OCI-M2 (cell line): ENCODE results near the gene STX18.
"Not testable (repeated sequence)": the region's sequence is repeated elsewhere in the genome, so short reads cannot be mapped to it uniquely, and the experiment has no call there.

Source experiments
- DNase-seq: peaks from one replicate; lab custom pipeline; 2025; ENCODE audit not compliant: unreplicated experiment; lab: John Stamatoyannopoulos, UW

STX18 gene

DNA sequence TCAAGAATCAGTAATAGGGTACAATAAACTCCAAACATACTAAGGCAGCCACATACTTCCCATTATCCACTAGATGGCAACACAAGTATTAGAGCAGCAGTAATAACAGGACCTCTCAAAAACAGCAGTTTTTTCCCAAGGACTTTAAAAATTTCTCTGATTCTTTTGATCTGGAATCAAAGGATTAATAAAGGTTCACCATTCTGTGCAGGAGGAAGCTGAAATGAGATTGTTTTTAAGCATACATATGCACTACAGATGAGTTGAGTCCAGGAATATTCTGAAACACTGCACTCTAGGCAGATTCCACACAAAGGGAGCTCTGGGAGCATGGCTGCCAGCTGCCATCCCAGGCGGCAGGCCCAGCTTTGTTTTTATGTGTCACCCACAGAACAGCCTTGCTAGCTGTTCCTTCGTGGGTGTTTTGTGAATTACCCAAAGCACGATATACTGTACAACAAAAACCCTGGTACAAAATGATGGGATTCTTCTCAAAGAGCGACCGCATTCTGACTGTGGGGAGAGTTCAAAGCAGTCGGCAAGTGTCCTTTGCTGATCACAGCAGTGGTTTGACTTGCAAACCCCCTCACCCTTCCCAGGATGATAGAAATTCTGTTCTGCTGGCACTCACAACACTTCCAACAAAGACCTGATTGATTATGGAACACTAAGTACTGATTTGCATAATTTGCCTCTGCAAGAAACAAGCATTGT lies 61.0 kb downstream of the STX18 start:
- DNase-seq = no peak

DNA sequence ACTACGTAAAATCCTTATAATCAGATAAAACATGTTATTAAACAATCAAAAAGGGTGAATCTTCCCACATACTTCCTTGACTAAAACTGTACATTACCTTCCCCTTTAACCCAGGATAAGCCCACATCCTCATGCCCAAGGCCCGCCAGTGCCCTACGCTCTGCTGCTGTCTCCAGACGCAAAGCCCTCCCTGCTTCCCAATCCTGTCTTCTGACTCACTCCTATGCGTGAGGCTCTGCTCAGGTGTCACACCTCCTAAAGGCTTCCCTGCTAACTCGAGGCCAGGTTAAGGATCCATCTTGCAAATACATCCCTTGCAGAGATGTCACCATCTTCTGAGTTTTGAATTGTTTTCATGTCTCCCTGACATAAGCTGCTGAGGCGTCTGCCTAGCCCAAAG lies 61.6 kb downstream of the STX18 start:
- no peak for DNase-seq

DNA sequence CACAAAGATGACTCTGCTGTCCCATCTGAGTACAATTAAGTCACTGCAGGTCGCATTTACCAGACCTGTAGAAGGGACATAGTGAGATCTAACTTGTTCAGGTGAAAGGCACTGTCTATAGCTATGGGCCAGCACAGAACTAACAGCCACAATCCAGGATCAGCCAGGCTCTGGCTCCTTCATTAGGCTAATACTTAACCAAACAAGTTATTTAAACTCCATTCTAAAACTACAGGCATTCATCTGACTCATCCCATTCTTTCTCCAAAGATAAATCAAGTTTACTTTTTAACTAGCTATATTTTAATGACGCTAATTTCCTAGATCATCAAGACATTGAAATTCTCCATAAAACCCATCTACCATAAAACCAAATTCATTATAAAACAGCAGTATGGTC lies 62.5 kb downstream of the STX18 start:
- DNase-seq = no peak

DNA sequence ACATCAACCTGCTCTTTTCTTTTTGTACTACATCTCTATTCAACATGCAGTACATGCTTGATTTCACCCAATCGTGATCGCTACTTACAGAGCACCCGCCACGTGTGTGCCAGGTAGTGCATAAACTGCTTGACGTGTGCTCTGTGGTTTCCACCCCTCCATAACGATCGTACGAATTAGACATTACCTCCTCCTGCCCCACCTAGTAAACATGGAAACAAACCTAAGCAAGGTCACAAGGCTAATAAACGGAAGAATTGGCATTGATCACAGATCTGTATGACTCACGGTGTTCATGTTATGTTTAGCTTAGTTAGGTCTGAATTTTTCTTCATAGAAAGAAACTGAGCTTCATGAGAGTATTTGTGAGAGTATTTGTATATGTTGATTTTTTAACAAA lies 64.1 kb downstream of the STX18 start:
- DNase-seq = no peak

DNA sequence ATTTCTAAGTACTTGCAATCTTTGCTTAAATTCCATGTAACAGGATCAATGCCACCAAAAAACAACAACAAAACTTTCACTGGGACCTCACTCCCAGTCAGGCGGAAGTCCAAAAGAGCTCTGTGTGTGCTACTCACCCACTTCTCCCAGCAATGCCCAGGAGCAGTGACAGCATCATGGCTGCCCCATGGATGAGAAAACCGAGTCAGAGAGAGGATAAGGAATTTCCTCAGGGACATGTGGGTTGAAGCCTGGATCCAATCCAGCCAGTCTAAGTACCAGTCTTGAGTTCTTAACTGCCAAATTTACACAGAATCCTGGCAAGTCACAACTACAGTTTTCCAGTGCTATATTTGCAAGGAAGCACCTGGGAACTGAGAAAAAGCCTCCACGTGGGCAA lies 64.5 kb downstream of the STX18 start:
- no peak for DNase-seq

DNA sequence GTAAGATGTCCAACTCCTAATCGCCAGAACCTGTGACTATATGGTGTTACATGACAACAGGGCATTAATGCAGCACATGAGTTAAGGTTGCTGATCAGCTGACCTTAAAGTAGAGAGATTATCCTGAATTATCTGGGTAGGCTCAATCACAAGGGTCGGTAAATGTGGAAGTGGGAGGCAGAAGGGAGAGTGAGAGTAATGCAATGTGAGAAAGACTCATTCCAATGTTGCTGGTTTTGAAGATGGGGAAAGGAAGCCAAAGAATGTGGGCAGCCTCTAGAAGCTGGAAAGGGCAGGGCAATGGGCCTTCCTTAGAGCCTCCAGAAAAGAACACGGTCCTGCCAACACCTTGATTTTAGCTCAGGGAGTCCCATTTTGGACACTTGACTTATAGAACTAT lies 67.4 kb downstream of the STX18 start:
- no peak for DNase-seq

DNA sequence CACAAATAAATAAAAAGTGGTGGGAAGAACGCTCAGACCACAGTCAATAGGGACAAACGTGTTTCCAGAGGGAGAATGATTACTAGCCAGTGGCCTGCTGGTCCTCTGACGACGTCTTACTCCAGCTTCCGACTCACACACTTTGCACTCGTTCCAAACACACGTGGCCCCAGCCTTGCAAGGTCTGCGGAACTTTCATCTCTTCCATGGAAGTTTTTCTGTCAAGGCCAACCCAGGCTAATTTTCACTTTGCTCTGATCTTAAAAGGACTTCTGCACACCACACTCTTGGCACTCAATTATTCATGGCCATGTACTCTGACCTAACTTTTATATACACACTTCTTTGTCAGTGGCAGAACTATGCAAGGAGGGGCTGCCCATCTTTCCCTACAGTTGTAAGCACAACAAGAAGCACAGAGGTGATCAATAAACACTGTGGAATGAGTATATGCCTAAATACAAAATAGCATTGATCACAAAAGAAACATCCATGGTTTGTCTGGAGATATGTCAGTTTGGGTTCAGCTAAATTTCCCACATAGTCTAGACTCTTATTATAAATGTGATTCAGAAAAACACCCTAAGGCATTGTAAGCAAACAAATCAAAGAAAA lies 69.4 kb downstream of the STX18 start:
- DNase-seq = no peak

DNA sequence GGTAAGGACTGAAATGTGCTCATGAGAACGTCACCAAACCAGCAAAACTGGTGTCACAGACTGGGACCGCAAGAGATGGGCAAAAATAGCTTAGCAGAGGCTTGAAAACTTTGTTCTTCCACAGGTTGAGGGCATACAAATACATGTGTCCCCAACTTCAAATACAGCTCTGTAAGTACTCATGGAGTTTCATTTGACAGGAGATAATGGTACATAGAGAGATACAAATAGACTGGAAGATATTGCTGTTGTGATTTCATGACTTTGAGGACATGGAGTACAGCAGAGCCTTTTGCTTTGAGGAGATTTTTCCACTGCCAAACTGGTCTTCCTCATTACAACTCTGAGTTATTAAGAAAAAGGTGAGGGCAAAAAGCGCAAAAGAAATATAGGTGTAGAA lies 70.7 kb downstream of the STX18 start:
- DNase-seq = no peak

DNA sequence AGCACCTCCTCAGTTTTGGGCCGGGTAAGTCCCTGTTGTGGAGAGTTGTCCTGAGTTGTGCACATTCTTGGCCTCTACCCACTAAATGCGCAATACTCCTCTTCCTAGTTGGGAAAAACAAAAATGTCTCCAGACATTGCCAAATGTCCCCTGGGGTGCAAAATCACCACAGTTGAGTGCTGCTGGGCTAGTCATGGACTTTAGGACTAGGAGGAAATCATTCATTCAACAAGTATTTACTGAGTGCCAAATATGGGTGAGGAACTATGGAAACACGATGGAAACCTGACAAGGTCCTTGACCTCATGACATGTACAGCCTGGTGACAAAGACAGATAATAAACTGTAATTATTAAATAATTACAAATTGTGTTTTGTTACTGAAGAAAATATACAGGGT lies 71.6 kb downstream of the STX18 start:
- DNase-seq = no peak

DNA sequence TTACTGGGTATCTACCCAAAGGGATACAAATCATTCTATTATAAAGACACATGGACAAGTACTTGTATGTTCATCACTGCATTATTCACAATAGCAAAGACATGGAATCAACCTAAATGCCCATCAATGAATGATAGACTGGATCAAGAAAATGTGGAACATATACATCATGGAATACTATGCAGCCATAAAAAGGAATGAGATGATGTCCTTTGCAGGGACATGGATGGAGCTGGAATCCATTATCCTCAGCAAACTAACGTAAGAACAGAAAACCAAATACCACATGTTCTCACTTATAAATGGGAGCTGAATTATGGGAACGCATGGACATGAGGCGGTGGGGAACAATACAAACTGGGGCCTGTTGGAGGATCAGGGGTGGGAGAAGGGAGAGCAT lies 76.6 kb downstream of the STX18 start:
- DNase-seq = not testable (repeated sequence)

DNA sequence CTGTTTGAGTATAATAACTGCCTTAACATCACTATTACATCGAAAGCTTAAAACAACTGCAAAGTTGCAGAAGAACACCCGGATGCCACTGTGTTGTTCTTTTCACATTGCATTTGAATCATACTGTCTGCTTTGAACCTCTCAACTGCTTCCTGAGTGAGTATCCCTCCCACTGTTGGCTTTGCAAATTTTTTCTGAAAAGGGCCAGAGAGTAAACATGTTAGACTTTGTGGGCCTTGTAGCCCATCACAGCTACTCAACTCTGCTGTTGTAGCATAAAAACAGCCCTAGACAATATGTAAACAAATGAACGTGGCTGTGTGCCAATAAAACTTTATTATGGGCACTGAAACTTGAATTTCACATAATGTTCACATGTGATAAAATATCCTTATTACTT lies 78.9 kb downstream of the STX18 start:
- no peak for DNase-seq

DNA sequence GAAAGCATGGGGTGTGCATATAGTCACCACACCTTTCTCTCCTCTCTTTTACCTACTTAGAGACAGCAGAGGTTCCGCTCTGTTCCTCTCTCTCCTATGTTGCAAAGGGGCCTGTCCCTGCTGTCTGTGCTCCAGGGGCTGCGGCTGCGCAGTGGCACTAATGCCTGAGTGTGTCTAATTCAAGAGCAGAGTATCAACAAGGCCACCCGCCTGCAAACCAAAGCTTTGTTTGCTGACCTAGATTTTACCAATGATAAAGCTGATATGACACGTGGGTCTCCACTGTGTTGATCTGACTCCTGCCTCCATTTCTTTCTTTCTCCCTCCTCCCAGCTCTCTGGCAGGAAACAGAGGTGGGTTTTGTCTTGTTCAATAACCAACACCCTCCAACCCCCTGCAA lies 80.0 kb downstream of the STX18 start:
- DNase-seq = no peak

DNA sequence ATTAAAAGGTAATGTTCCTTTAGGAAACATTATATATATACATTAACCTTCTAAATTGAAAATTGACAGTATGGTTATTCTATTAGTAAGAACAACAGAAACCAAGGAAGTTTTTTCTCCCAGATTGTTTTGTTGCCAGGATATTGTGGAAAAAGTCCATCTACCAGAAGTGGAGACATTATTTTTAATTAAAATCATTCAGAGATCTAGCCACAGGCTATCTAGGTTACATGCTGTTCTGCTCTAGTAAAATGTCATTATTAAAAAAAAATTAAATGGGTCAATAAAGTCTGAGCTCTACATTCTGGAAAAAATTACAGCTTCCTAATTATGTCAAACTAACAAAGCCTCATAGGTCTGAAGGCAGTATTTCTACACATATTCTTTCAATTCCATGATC lies 80.7 kb downstream of the STX18 start:
- DNase-seq = no peak

DNA sequence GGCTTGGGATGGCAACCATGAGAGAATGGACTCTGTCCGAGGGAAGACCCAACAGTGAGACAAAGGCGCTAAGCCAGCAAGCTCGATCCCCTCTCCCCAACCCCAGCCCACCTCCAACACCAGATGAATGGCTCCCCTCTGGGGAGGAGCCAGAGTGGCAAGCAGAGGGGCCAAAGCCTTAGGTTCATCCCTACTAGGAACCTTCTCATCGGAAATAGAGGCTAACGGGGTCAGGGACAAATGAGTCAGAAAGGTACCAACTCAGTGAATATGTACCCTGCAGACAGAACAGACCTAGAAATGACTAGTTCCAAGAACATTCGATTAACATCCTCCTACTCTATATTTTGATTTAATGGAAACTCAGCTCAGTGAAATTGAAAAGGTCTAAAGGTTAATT lies 81.1 kb downstream of the STX18 start:
- DNase-seq = no peak

DNA sequence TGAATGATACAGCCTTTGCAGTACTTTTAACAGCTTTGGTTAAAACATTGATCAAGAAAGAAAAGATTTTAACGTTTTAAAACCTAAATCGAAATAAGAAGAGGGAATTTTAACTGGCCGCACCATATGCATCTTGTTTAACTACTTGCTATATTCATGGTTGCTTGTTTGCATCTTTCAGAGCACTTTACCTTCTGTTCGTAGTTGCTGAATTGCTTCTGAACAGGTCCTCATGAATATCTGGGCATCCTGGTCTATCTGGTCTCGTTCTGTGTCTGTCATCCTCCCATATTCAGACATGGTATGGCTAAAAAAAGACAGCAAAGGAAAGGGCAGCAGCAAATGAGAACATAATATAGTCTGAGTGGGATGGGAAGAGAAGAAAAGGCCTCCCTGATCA lies 82.7 kb downstream of the STX18 start:
- DNase-seq = no peak

DNA sequence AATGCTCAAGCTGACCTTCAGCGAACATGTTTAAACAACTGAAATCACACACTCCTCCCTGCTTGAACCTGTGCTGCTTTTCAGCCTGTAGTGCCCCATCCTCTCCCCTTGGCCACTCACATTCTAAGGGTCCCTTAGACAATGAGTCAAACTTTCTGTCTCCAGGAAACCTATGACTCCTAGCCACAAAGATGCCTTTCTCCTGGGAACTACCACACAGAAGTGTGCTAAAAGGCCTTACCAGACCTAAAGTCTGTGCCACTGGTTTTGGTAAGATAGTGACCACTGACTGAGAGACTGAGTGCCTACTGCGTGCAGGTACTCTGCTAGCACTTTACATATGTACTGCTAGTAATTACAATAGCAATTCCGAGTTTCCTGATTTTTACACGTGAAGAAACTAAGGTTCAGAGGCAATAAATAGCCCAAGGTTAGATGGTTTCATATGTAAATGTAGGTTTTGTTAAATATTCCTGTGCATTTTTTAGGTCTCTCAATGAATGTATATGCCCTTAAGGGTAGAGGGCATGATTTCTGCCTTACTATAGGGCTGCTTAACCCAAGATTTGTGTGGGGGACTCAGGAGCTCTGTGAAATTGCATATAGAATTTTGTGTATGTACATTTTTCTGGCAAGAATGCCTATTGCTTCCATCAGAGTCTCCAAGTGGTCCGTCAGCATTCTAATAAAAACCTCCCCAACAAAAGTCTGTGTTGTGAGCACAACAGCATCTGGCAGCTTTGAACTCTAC lies 83.9 kb downstream of the STX18 start:
- no peak for DNase-seq

DNA sequence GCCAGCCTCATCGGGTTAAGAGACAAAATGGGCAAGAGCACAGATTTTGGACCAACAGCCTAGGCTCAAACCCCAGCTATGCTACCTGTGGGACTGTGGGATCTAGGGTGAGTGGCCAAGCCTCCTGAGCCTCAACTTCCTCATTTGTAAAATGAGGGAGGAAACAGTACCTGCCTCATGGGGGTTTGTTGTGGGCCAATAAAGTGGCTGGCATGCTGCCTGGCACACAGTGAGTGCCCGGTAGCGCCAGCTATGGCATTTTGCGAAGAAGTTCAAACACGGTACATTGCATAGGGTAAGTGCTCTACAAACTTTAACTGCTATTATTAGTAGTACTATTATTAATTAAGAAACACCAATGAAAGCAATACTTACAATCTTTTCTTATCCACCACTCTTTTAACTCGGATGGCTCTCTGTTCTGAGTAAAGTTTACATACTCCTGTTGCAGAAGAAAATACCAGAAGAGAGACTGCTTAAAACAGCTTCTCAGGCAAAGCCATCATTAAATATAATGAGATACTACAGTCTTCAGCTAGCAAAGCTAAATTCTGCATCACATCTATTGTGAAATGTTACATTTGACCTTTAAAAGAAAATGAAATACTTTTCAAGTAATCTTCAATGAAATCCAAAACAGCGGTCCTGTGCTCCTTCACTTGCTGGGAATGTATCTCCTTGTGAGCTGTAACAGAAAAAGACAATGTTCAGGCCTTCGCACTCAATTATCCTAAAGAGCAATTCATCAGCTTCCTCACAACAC lies 84.9 kb downstream of the STX18 start:
- DNase-seq = no peak

DNA sequence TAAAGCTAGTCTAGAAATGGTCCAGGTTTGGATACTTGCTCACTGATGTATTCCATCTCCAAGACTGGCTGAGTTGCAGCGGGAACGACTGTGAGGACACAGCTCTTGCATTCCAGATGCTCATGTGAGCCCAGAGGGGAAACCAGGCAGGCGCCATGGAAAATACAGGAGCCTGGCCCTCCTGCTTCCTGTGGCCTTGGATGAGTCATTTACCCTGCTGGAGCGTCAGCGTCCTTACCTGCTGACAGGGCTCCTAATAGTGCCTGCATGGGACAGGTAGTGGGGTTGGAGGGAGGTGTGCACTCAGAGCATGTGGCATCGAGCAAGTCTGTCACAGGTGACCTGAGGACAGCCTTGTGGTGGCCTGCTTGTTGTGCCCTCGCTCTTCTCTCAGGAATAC lies 85.5 kb downstream of the STX18 start:
- no peak for DNase-seq

DNA sequence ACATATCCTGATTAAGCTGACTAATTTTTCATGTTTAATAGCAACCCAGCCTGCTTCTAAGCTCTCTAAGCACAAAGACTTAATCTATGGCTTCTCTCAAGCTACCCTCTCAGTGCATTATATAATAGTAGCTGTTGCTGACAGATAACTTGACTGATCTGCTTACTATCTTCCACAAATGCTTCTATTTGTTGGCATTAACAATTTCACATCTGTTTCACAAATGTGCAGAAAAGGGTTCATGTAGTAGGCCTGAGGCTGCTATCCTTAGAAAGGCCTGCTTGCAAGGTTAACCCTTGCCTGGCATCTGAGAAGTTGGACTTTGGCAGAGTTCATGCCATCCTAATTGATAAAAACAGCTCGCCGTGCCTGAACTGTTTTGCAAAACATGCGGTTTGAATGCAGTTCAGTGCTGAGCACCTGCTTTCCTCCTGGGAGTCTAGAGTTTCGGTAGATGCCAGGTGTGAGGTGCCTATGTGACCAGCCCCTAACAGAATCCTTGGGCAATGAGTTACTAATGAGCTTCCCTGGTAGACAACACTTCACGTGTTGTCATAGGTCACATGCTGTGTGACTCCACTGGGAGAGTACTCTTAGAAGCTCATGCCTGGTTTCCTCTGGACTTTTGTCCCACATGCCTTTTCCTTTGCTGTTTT lies 86.5 kb downstream of the STX18 start:
- no peak for DNase-seq

DNA sequence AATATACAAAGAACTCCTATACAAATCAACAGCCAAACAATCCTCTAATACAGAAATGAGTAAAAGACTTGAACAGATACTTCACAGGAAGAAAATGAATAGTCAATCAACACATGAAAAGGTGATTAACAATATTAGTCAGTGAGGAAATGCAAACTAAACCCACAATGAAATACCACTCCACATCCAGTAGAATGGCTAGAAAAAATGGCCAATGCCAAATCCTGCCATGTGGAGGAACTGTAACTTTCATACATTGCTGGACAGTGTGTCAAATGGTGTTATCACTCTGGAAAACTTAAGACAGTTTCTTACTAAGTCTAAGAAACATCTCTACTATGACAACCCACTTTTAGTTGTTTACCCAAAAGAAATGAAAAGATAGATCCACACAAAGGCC lies 95.4 kb downstream of the STX18 start:
- DNase-seq = no peak

DNA sequence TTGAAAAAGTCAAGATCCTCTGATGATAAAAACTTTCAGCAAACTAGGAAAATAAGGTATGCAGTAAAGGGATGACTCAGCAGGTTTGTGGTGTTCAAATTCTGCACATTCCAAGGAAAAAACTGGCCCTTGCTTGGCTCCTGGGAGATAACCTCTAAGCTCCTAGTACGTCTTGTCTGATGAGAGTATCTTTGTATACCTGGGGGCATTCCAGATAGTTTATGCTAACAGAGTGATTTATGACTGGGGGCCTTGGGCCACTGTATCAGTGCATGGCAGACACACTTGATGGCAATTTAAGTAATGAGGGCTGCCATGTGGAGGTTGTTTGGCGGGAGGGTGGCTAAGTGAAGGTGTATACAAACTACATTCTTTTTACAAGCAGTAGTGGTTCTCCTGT lies 98.0 kb downstream of the STX18 start:
- DNase-seq = no peak
